Prostate gland (tissue), 2 donors: ENCODE data around the gene MITF. TPM values are rescaled to one million over a fixed set of nuclear protein-coding genes. Genes with fewer than 3 reads are reported as not detected.

Experiments used
- DNase-seq: peaks from one replicate; pipeline ENCODE4 v3.0.0-alpha.2; 2019; ENCODE audit warnings: low spot score
- H3K27ac ChIP-seq, 2 donors: fragments of 200-600 bp; sonication (generic); 2 replicates each; pipeline ENCODE4 v1.5.1; 2017 to 2019
- H3K27me3 ChIP-seq: fragments of 200-600 bp; sonication (generic); replicated peaks from 2 replicates; pipeline ENCODE4 v1.5.1; 2019; ENCODE audit not compliant: insufficient read depth
- H3K36me3 ChIP-seq, 2 donors: fragments of 200-600 bp; sonication (generic); 1 replicate in 1 of 2; 2 replicates in 1 of 2; pipeline versions ENCODE4 v1.5.1 to v1.8.1; 2017 to 2019
- H3K4me1 ChIP-seq: fragments of 200-600 bp; sonication (generic); replicated peaks from 2 replicates; pipeline ENCODE4 v1.5.1; 2019
- H3K4me3 ChIP-seq, 2 donors: fragments of 200-600 bp; sonication (generic); 2 replicates each; pipeline ENCODE4 v1.5.1; 2017 to 2019
- H3K9me3 ChIP-seq: fragments of 200-600 bp; sonication (generic); 2 replicates; pipeline ENCODE4 v1.5.1; 2017
- CTCF ChIP-seq, 4 experiments: fragments of 200-600 bp in 2 of 4; fragments of 450-650 bp in 2 of 4; sonication (generic) in 2 of 4; IDR thresholded peaks; 1 replicate in 3 of 4; 2 replicates in 1 of 4; pipeline ENCODE4 v1.5.1; 2016 to 2019; ENCODE audit warnings: antibody characterized with exemption in 4 of 4, mild to moderate bottlenecking in 2 of 4, moderate library complexity in 2 of 4
- POLR2A ChIP-seq: fragments of 450-650 bp; IDR thresholded peaks from one replicate; pipeline ENCODE4 v1.6.1; 2016; ENCODE audit warnings: antibody characterized with exemption, mild to moderate bottlenecking
- POLR2AphosphoS5 ChIP-seq: sonication (generic); formaldehyde crosslinking; IDR thresholded peaks from one replicate; pipeline ENCODE4 v1.6.1; 2017; ENCODE audit warnings: antibody characterized with exemption
- WGBS: methylation state at CpG from one replicate; pipeline ENCODE4 v1.1.5; 2018; 5-methylcytosine and 5-hydroxymethylcytosine counted together
- intact Hi-C: fragments of 100-400 bp; cut with DNase I; formaldehyde crosslinking; loops from one replicate; pipeline ENCODE4 v1.14.2; 2022
- total RNA-seq, 2 donors: library from RNA; depleted of rRNA; stranded (reverse); fragments of >200 nt; gene quantifications; one replicate each; pipeline ENCODE4 v1.1.0, GENCODE V29; 2016

Gene MITF
- total RNA-seq, 2 donors from 2014 or later: 7.7 to 17.6 TPM

- Histone ChIP-seq H3K4me3 (no peak overlapping the region), H3K9me3 (no peaks in the 10 kb centered on the region), H3K4me1 (no peaks in the 10 kb centered on the region), H3K27ac (peak overlapping the region; percentile 55 to 67), H3K27me3 (no peaks in the 10 kb centered on the region), H3K36me3 (no peaks in the 10 kb centered on the region)
- intact Hi-C loops: no loop called here
- TF ChIP-seq POLR2A (no peak), CTCF (IDR thresholded peaks at IDR 0.05) (no peak), POLR2AphosphoS5 (no peak)
- no peak for DNase-seq
- 63% methylated on average over 3 of the region's 3 CpGs for whole genome bisulfite sequencing
Measured at GRCh38 chr3:69764121-69764741, 25.0 kb downstream of the MITF start.

GRCh38 chr3:69764861-69765260, 25.6 kb downstream of the MITF start:
- Histone ChIP-seq H3K27ac (peak overlapping the region in 1 of 2 donors; percentile 26), H3K4me3 (no peak overlapping the region)
- no peak for TF ChIP-seq POLR2AphosphoS5
- TF ChIP-seq CTCF (IDR thresholded peaks at IDR 0.05): no peak
- TF ChIP-seq POLR2A: no peak

GRCh38 chr3:69766638-69767037, 27.4 kb downstream of the MITF start:
- no peak overlapping the region for H3K27ac ChIP-seq
- WGBS: 66% methylated on average over 3 of the region's 3 CpGs
- H3K36me3 ChIP-seq: no peaks in the 10 kb centered on the region
- intact Hi-C loops: no loop called here
- no peak overlapping the region for H3K4me3 ChIP-seq
- no peaks in the 10 kb centered on the region for H3K9me3 ChIP-seq
- TF ChIP-seq POLR2AphosphoS5: no peak
- TF ChIP-seq POLR2A: no peak
- no peak for TF ChIP-seq CTCF (IDR thresholded peaks at IDR 0.05)
- peaks cover 2% of the 10 kb centered on the region for H3K4me1 ChIP-seq
- no peak for DNase-seq
- no peaks in the 10 kb centered on the region for H3K27me3 ChIP-seq

More at GRCh38 chr3:69764861-69765260, 25.6 kb downstream of the MITF start:
- Histone ChIP-seq H3K9me3 (no peaks in the 10 kb centered on the region), H3K27me3 (no peaks in the 10 kb centered on the region), H3K4me1 (no peaks in the 10 kb centered on the region), H3K36me3 (no peaks in the 10 kb centered on the region)
- 88% methylated on average over 3 of the region's 3 CpGs for WGBS
- intact Hi-C loops: no loop called here
- no peak for DNase-seq

- no peak for DNase-seq
- peaks cover 2% of the 10 kb centered on the region for H3K4me1 ChIP-seq
- no peaks in the 10 kb centered on the region for H3K27me3 ChIP-seq
- no peak overlapping the region for H3K27ac ChIP-seq
- no peak overlapping the region for H3K4me3 ChIP-seq
- H3K9me3 ChIP-seq: no peaks in the 10 kb centered on the region
- H3K36me3 ChIP-seq: no peaks in the 10 kb centered on the region
- 30% methylated on average over 5 of the region's 5 CpGs for WGBS
- intact Hi-C loops: no loop called here
- TF ChIP-seq POLR2A (no peak), POLR2AphosphoS5 (no peak)
Measured at GRCh38 chr3:69767571-69767970, 28.3 kb downstream of the MITF start.

- Histone ChIP-seq H3K4me3 (no peak overlapping the region), H3K4me1 (peaks cover 2% of the 10 kb centered on the region), H3K9me3 (no peaks in the 10 kb centered on the region), H3K27ac (no peak overlapping the region), H3K27me3 (no peaks in the 10 kb centered on the region), H3K36me3 (no peaks in the 10 kb centered on the region)
- DNase-seq: no peak
- TF ChIP-seq POLR2AphosphoS5 (no peak), CTCF (IDR thresholded peaks at IDR 0.05) (no peak), POLR2A (no peak)
- intact Hi-C loops: no loop called here
- WGBS: 79% methylated on average over 2 of the region's 2 CpGs
Measured at GRCh38 chr3:69768438-69768837, 29.2 kb downstream of the MITF start.
